T-helper 9 cell (primary cell): ENCODE measurements around the gene NLRP10.

Experiments used
- DNase-seq: peaks from one replicate; pipeline ENCODE4 v3.0.0-alpha.2; 2020

NLRP10 gene

DNA sequence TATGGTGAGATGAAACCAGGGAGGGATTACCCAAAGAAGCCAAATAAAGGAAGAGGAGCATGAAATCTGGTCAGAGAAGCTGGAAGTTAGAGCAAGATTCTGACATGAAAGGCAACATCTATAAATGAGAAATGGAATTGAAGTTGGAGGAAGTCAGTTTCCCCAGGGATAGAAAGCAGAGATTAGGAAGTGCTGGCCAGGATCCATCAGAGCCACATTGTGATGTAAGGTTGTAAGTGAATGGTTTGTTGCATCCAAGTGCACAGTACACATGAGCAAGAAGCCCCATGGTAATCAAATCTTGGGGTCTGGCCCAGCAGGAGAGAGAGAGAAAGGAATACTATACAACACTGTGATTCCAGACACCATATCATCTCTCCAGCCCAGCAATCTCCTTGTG is 6.6 kb upstream of the NLRP10 start:
- DNase-seq: no peak

DNA sequence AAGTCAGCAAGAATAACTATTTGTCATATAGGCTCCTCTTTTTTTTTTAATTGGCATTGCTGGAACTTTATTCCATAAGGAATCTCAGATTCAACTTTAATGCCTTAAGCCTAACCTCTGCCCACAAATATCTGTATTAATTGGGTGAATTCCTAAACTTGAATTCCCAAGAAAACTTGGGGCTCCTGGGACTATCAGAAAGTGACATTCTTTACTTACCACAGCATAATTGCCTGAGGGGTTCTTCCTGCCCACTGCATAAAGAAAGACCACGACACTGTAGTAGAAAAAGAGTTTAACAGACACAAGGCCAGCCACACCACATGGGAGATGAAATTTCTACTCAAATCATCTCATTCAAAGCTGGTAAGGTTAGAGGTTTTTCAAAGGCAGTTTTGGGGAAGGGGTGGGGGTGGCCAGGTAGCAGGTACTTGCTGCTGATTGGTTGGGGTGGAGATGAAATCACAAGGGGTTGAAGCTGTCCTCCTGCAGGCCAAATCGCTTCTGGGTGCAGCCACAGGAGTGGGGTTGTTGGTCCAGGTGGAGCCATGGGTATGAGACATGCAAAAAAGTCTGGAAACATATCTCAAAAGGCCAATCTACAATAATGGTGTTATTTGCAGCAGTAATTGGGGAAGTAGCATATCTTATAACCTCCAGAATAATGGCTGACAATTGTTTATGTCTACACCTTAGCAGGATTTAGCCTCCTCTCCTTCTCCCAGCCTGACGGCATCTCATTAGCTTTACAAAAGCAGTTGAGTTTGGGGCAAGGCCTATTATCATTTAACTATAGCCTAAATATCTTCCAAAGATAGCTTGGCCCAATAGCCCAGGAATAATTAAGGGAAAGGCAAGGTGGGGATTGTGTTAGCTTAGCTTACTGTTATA is 4.8 kb upstream of the NLRP10 start:
- no peak for DNase-seq

DNA sequence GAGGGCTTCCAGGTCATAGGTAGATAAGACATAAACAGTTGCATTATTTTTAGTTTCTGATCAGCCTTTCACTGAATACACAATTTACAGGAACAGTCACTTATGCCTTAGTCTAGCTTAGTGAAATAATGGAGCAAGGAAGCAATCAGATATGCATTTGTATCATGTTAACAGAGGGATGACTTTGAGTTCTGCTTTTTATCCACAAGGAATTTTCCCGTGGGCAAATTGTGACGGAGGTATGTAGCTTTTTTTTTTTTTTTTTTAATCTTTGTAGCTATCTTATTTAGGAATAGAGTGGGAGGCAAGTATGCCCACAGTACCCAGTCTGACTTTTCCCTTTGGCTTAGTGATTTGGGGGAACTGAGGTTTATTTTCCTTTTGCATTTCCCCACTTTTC is 3.4 kb upstream of the NLRP10 start:
- DNase-seq: no peak

DNA sequence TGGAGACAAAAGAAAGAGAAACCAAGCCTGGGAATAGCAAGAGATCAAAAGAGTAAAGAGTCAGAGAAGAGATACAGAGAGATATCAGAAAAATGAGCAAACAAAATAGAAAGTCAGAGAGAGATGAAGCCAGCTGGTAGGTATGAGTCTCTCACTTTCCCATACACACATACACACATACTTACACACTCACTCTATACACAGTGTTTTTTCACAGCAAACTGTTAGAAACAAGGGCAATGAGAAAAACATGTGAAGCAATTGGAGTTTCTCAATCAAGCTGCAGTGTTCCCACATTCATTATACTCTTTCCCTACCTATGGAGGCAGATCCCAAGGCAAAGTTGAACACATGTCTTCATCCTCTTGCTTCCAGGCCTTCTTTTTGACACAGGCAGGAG is 2.6 kb upstream of the NLRP10 start:
- DNase-seq: no peak

DNA sequence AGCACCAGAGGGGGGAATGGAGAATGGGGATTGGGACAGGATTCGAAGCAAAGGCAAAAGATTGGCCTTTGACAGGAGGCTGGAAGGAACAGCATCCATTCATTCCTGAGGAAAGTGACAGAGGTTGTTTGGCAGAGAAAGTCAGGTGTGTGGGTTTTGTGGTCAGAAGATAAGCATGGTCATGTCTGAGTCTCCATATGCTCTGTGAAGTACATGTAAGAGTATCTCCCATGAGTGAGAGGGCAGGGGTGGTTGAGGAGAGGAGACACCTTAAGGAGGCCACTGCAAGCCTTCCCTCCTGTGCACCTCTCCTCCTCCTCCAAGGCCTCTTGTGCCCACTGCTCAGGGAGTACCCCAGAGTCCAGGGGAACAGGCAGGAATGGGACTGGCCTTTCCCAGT is 1.9 kb upstream of the NLRP10 start:
- DNase-seq: no peak

DNA sequence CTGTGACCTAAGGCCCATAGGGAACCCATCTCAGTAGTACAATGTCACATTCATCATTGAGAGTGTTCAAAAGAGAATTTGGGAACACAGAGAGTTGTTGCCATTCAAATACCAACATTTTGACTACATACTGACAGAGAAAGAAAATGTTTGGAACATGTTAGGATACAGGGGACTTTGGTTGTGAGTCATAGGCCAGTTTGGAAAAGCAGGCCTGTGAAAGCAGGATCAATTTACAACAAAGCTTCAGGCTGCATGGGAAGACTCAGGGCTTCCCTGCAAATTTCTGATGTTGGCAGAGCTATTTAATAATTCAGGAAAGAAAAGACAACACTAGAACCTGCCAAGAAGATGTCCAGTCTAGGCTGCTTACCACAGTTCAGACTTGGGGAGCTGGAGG is 374 bp downstream of the NLRP10 start:
- no peak for DNase-seq

DNA sequence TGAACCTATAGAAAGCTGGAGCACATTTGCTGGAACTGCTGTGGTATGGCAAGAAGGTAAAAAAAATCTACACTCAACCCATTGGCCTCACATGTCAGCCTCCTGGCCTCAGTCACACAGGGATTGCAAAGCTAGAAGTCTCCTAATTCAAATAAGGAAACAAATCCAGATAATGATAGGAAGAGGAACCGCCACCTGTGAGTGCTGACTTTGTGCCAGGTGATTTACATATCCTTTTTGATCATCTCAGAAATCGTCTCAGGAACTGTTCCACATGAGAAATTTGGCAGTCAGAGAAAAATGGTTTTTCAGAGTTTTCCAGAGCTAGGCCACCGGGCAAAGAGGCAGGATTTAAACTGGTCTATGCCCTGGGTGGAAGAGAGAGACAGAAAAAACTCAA is 986 bp downstream of the NLRP10 start:
- DNase-seq: no peak

DNA sequence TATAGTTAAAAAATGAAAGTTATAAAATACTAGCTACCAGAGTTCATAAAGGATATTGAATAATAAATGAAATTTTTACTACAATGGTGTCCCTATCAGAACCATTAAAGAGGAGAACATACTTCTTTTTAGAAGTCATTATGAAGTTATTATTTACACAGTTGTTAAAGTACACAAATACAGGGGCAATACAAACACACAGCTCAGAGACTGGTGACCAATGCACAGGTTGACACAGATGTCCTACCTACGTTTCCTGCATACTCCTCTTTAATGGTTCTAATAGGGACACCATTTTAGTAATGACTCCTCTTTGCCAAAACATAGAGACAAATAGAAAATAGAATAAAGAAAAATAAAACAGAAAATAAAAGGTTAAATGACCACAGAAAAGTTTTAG is 10.1 kb downstream of the NLRP10 start:
- no peak for DNase-seq

DNA sequence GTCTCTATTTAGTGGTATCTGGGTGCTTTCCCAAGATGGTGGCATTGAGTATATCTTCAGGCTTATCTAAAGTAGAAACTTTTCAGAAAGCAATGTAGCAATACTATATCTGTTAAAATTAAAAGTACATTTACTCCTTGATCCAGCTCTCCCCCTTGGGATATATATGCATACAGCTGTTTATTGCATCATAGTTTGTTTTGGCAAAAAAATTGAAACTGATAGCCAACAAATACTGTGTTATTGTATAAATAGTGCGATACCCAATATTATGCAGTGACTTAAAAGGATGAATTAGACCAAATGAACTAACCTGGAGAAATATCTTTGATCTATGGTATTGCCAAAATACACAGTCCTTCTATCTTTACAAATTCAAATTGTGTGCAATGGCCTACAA is 15.3 kb downstream of the NLRP10 start:
- DNase-seq: no peak

DNA sequence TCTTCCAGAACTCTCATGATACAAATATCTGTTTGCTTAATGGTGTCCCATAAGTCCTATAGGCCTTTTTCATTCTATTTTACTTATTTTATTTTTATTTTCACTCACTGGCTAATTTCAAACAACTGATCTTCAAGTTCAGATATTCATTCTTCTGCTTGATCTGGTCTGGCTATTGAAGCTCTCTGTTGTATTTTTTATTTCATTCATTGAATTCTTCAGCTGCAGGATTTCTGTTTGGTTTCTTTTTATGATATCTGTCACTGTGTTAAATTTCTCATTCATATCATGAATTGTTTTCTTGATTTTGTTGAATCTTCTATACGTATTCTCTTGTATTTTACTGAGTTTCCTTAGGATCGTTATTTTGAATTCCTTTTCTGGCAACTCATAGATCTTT is 21.1 kb downstream of the NLRP10 start:
- no peak for DNase-seq

DNA sequence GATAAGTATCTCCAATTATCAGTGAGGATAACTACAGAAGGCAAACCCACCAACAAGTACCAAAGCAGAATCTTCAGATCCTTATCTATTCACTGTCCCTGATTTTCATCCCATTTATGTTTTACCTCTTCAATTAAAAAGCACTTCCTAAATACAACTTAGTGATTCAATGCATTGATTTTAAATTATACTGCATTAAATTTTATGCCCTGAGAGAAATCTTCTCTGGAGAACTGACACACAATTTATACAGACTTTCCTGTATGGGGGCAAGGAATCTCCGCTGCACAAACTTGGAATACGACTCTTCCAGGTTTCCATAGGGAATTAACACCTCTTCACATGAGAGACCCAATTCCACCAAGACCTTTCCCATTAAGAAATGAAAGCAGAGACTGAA is 23.6 kb downstream of the NLRP10 start, which contains the start of gene OR10A3:
TSS of gene OR10A3 (minus strand) at position 101 of the 400 bp plus-strand sequence. CDS start 2,188 bp downstream, outside the sequence.
- no peak for DNase-seq

DNA sequence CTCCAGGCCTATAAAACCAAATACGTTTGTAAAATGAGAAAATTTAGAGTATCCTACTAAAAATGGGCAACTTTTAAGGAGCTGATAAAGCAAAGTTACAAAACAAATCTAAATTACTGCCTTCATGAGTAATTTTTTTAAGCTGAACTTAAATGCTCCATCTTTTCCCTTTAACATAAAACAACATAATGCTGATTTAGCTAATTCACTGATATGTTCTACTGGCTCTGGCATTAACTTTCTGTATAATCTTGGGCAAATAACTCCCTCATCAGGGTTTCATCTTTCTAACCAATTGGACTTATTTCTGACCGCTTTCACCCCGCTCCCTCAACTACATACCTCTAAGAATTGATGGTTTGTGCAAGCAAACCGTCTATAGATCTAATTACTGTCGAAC is 24.1 kb downstream of the NLRP10 start:
- DNase-seq: no peak

DNA sequence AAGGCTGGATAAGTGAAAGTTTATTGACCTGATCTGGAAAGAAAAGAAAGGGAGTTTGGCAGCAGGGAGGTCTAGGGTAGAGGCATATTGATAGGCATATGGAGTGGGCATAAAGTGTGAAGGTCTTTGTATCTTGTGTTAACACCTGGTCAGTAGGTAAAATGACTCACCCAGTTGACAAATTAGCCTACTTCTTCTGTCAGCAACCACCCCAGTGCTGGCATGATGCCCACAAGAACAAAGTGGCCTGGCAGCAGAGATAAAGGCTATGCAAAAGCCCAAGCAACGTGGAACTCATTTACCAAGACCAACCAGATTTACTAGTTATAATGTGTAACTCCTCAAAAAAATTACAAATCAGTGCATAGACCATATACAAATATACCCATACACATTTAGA is 28.6 kb downstream of the NLRP10 start:
- DNase-seq: no peak

DNA sequence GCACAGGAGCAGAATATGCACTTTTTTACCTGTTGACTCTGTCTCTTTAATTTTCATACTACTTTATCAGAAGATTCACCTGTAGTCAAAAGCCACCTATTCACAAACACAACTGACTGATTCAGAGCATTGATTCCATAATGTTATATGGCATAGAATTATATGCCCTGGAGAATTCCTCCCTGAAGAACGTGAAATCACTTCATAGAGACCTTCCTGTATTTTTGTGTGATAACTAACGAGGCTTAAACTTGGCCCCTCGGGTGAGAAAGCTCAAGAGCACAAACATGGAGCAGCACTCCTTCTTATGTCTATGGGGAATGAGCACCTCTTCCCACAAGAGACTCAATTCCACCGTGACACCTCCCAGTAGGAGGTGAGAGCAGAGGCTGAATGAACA is 34.1 kb downstream of the NLRP10 start, which contains the start of gene OR10A6:
TSS of gene OR10A6 (minus strand) at position 101 of the 400 bp plus-strand sequence. CDS start 2,606 bp downstream, outside the sequence.
- DNase-seq: no peak

DNA sequence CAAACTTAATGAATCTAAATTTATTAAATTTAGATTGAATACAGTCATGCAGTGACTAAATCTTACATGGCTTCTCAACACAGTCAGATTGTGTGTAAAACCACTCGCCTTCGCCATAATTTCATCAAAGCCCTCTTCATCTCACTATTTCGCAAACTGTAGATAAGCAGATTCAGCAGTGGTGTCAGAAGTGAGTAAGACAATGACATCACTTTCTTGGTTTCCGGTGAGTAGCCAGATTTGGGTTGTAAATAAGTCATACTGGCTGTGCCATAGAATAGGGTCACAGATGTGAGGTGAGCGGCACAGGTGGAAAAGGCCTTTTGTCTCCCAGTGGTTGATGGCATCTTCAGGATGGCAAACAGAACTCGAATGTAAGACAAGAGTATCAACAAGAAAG is 37.6 kb downstream of the NLRP10 start:
- DNase-seq: no peak

DNA sequence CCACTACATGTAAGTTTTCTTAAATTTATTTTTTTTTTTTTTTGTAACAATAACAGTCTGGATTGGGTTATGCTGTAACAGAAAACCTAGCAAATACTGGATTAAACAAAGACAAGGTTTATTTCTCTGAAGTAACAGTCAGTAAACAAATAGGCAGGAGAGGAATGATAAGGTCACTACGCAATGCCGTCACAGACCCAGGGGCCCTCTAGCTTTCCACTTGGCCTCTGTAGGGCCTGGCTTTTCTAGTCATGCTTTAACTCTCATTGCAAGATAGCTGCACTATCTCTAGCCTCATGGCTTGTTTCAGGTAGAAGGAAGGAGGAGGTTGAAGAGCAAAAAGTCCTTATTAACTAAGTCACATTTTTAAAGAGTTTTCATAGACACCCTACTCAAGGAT is 40.7 kb downstream of the NLRP10 start:
- no peak for DNase-seq

DNA sequence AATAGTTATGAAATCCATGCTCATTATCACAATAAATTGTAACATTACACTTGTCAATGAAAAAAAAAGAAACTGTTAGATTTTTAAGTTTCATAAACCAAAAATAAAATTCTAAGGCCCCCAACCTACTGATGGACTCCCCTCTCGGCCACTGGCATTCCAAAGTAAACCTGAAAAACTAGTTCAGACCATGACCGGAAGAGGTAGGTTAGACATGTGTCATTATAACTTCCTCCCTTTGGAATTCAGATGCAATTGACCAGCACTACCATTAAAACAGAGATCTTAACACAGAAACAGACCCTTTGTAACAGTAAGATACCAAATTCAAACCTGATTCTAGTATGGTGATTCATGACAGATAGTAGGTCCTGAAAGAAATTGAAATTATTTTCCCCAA is 47.1 kb downstream of the NLRP10 start:
- DNase-seq: no peak
